ENCODE results near the gene TRIM71.
"Not testable (repeated sequence)": the region's sequence is repeated elsewhere in the genome, so short reads cannot be mapped to it uniquely, and the experiment has no call there.

The TRIM71 gene

DNA sequence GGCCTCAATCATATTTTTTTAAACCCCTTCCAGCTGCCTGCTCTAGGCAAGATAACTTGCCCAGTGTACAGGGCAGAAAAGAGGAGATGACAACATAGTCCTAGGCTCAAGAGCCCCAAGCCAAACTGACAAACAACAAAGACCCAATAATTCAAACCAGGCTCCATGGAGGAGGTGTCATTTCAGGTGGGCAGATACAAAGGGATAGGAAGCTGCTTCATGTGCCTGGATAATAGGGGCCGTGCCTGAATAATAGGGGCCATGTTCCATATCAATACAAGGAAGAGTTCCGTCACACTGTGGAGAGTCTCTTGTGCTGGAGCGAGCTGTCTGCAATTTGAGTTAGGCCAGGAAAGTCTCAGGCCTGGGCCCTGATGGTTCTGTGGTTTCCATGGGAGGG, 35.4 kb upstream of the TRIM71 start:
- in situ Hi-C loops (cut with HindIII; ENCODE audit: low sequenced_read_pairs), result no loop called here
- no peak overlapping the region for H3K4me3 ChIP-seq (ENCODE audit: low read depth, low read length)
- TF ChIP-seq, protein P1, sequence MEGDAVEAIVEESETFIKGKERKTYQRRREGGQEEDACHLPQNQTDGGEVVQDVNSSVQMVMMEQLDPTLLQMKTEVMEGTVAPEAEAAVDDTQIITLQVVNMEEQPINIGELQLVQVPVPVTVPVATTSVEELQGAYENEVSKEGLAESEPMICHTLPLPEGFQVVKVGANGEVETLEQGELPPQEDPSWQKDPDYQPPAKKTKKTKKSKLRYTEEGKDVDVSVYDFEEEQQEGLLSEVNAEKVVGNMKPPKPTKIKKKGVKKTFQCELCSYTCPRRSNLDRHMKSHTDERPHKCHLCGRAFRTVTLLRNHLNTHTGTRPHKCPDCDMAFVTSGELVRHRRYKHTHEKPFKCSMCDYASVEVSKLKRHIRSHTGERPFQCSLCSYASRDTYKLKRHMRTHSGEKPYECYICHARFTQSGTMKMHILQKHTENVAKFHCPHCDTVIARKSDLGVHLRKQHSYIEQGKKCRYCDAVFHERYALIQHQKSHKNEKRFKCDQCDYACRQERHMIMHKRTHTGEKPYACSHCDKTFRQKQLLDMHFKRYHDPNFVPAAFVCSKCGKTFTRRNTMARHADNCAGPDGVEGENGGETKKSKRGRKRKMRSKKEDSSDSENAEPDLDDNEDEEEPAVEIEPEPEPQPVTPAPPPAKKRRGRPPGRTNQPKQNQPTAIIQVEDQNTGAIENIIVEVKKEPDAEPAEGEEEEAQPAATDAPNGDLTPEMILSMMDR (IDR thresholded peaks at IDR 0.05; ENCODE audit: low read depth, low read length, missing control alignments), result no peak
- no peak for DNase-seq (ENCODE audit: low read depth)

DNA sequence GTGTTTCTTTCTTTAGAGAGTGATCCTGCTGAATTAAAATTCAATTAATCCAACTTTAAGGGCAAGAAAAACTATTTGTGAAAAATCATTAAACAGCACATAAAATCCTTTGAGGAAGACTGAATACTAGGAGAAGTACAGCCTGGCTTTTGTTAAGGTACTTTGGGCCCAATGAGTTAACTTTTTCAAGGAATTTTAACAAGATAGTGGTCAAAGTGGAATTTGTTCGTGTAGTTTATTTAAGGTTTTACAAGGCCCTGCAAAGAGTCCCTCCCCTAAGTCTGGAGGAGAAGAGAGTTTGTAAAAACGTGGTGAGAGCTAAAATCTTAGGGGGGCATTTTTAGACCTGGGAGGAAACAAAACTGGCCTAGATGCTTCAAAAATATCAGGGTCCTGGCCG, 26.0 kb upstream of the TRIM71 start:
- no peak for DNase-seq (ENCODE audit: low read depth)
- TF ChIP-seq, protein P1 (IDR thresholded peaks at IDR 0.05; ENCODE audit: low read depth, low read length, missing control alignments), result no peak
- in situ Hi-C loops (cut with HindIII; ENCODE audit: low sequenced_read_pairs), result no loop called here
- no peak overlapping the region for H3K4me3 ChIP-seq (ENCODE audit: low read depth, low read length)

DNA sequence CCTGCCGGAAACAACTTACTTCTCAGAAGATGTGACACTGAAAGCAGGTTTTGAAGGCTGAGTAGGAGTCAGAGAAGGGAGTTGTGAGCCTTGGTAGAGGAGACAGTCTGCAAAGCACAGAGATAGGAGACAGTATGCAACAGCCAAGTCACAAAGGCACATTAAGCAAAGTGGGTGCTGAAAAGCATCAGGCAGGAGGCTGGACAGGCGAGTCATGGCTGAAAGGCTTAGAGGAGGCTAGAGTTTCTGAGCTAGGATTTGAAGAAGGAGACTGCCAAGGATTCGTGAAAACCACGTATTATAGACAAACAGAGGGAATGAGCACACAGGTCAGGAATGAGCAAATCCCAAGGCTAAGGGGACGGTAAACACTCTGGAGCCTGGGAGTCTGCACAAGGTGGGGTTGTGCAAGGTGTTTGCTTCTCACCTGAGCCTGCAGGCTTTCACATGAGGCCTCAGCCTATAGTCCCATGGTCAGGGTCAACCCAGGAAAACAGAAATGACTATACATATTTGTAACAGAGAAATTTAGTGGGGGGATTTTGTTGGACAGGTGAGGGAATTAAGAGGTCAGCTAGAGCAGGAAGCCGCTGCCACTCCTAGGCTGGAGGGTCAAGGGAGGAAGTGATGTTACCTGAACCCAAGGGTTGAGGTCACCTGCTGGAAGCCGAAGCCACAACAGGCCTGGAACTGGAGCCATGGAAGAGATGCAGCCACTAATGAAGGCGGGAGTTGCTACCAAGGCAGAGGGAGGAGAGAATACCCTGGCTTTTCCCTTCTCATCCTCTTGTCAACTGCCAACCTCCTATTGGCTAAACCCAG, 23.1 kb upstream of the TRIM71 start:
- H3K4me3 ChIP-seq (ENCODE audit: low read depth, low read length), result no peak overlapping the region
- TF ChIP-seq, protein P1 (IDR thresholded peaks at IDR 0.05; ENCODE audit: low read depth, low read length, missing control alignments), result no peak
- in situ Hi-C loops (cut with HindIII; ENCODE audit: low sequenced_read_pairs), result no loop called here
- no peak for DNase-seq (ENCODE audit: low read depth)

DNA sequence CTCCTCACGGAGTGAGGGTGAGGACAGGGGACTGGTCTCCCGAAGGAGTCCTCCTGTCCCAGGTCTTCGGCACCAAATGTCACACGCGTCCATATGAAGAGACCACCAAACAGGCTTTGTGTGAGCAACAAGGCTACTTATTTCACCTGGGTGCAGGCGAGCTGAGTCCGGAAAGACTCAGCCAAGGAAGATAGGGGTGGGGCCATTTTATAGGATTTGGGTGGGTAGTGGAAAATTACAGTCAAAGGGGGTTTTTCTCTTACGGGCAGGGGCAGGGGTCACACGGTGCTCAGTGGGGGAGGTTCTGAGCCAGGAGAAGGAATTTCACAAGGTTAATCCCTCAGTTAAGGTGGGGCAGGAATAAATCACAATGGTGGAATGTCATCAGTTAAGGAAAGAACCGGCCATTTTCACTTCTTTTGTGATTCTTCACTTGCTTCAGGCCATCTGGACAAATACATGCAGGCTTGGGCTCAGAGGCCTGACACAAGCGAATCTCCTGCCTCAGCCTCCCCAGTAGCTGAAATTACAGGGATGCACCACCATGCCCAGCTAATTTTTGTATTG, 21.3 kb upstream of the TRIM71 start:
- in situ Hi-C loops (cut with HindIII; ENCODE audit: low sequenced_read_pairs); DNase-seq (ENCODE audit: low read depth); H3K4me3 ChIP-seq (ENCODE audit: low read depth, low read length): not testable (repeated sequence)

DNA sequence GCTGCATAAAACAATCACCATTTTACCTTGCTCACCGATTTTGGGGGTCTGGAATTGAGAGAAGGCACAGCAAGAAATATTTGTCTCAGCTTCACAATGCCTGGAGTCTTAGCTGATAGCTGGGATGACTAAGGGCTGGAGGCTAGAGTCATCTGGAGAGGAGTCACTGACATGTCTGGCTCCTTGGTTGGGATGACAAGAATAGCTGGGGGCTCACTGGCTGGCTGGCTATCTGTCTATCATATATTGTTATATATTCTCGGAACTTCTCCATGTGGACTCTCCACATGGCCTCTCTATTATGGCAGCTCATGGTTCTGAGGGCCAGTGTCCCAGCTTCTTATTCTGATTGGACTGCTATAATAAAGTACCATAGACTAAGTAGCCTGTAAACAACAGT, 20.0 kb upstream of the TRIM71 start:
- in situ Hi-C loops (cut with HindIII; ENCODE audit: low sequenced_read_pairs), result no loop called here

DNA sequence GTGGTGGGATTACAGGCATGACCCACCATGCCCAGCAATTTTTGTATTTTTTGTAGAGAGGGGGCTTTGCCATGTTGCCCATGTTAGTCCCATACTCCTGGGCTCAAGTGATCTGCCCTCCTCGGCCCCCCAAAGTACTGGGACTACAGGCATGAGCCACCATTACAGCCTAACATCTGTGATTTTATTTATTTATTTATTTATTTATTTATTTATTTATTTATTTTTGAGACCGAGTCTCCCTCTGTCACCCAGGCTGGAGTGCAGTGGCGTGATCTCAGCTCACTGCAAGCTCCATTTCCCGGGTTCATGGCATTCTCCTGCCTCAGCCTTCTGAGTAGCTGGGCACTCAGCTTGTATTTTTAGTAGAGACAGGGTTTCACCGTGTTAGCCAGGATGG, 16.4 kb upstream of the TRIM71 start:
- in situ Hi-C loops (cut with HindIII; ENCODE audit: low sequenced_read_pairs); H3K4me3 ChIP-seq (ENCODE audit: low read depth, low read length); DNase-seq (ENCODE audit: low read depth): not testable (repeated sequence)

More for the DNA sequence above, 20.0 kb upstream of the TRIM71 start:
- DNase-seq (ENCODE audit: low read depth), result no peak
- TF ChIP-seq, protein P1 (IDR thresholded peaks at IDR 0.05; ENCODE audit: low read depth, low read length, missing control alignments), result no peak
- no peak overlapping the region for H3K4me3 ChIP-seq (ENCODE audit: low read depth, low read length)

DNA sequence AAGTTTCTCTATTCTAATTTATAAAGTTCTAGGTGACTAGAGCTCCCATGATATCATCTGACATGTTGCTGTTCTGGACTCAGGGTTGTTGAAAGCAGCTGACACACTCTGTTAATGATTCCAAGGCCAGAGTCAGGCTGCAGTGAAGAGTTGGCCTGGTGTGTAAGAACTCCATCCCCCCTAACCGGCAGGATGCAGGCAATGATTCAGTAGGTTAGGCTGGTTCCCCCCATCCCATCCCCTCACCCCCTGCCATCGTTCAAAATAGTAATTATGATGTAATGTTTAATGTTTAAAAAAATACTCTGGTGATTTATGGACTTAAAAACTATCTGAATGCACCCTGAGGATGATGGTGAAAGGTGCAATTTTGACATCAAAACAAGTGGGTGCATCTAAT, 4.6 kb upstream of the TRIM71 start:
- TF ChIP-seq, protein P1 (IDR thresholded peaks at IDR 0.05; ENCODE audit: low read depth, low read length, missing control alignments), result no peak

More for the DNA sequence above, 4.6 kb upstream of the TRIM71 start:
- no peak for DNase-seq (ENCODE audit: low read depth)
- no peak overlapping the region for H3K4me3 ChIP-seq (ENCODE audit: low read depth, low read length)
- in situ Hi-C loops (cut with HindIII; ENCODE audit: low sequenced_read_pairs), result no loop called here

Measured in astrocyte of the cerebellum (primary cell).